IMR-90 (cell line): ENCODE results near the gene SPATA21.

ENCODE experiments used
- MXI1 ChIP-seq: IDR thresholded peaks from 2 replicates; pipeline ENCODE4 v1.6.1; 2012; ENCODE audit warnings: low read depth, mild to moderate bottlenecking, low read length, moderate library complexity, borderline replicate concordance
- POLR2A ChIP-seq: IDR thresholded peaks from 2 replicates; pipeline ENCODE4 v1.6.1; 2012; ENCODE audit warnings: mild to moderate bottlenecking, low read depth, low read length
- TF ChIP-seq, protein P1 (sequence below): conservative IDR thresholded peaks from 2 replicates; pipeline ENCODE4 v1.5.1; 2012; ENCODE audit warnings: mild to moderate bottlenecking, low read depth, low read length, improper control_type of control experiment
- TF ChIP-seq, protein P2 (sequence below): fragments of 150-350 bp; IDR thresholded peaks from 2 replicates; pipeline ENCODE4 v1.6.1; 2016; ENCODE audit warnings: low read depth, mild to moderate bottlenecking, low read length, moderate library complexity, borderline replicate concordance

DNA sequence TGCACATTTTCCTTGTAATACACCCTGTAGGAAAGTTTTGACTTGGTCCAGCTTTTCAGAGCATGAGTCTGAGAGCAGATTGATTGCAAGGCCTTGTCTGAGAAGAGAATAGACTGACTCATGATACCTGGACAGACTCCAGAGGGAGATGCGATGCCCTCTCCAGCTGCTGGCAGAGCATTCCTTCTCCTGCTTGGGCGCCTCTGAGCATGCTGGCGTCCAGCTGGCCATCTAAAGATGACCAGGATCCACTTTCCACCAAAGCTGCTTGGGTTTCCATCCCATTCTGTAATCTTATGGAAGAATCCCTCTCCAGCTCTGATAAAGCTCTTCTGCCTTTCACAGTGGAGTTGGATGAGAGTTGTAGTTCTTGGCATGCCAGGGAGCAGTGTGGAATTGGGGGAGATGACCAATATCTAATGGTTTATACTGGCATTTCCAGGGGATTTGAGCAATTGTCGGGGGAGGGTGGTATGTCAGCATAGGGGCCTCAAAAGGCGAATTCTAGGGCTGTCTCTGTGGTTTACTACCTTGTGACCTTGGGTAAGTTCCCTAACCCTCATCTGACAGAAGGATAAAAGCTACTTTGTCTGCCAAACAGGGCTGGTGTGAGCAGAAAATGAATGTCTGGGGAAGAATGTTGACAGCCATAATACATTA, 50.6 kb downstream of the SPATA21 start:
- TF ChIP-seq, protein P1, sequence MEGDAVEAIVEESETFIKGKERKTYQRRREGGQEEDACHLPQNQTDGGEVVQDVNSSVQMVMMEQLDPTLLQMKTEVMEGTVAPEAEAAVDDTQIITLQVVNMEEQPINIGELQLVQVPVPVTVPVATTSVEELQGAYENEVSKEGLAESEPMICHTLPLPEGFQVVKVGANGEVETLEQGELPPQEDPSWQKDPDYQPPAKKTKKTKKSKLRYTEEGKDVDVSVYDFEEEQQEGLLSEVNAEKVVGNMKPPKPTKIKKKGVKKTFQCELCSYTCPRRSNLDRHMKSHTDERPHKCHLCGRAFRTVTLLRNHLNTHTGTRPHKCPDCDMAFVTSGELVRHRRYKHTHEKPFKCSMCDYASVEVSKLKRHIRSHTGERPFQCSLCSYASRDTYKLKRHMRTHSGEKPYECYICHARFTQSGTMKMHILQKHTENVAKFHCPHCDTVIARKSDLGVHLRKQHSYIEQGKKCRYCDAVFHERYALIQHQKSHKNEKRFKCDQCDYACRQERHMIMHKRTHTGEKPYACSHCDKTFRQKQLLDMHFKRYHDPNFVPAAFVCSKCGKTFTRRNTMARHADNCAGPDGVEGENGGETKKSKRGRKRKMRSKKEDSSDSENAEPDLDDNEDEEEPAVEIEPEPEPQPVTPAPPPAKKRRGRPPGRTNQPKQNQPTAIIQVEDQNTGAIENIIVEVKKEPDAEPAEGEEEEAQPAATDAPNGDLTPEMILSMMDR, result no peak
- TF ChIP-seq POLR2A, result no peak
- TF ChIP-seq, protein P2, sequence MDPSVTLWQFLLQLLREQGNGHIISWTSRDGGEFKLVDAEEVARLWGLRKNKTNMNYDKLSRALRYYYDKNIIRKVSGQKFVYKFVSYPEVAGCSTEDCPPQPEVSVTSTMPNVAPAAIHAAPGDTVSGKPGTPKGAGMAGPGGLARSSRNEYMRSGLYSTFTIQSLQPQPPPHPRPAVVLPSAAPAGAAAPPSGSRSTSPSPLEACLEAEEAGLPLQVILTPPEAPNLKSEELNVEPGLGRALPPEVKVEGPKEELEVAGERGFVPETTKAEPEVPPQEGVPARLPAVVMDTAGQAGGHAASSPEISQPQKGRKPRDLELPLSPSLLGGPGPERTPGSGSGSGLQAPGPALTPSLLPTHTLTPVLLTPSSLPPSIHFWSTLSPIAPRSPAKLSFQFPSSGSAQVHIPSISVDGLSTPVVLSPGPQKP, result no peak
- TF ChIP-seq MXI1, result no peak
